HG03108 (cell line): ENCODE data around the gene ARRDC5.
"Not testable (repeated sequence)": the region's sequence is repeated elsewhere in the genome, so short reads cannot be mapped to it uniquely, and the experiment has no call there.

ENCODE experiments used
- ATAC-seq: cut with Tn5 transposase; IDR thresholded peaks from one replicate; pipeline ENCODE4 v1.9.1; 2021; ENCODE audit warnings: moderate library complexity; ENCODE audit not compliant: unreplicated experiment

ARRDC5 gene

GRCh38 chr19:4902796-4903195 is at the start of gene ARRDC5:
Gene ARRDC5, minus strand, starts transcription at chr19:4902896. Its CDS starts 71 bp downstream, at chr19:4902825.
- no peak for ATAC-seq

GRCh38 chr19:4951656-4952055 is 49.0 kb upstream of the ARRDC5 start:
- ATAC-seq: no peak

- ATAC-seq: not testable (repeated sequence)
These were observed 48.0 kb upstream of the ARRDC5 start for GRCh38 chr19:4950650-4951049.

- not testable (repeated sequence) for ATAC-seq
These were observed 39.0 kb upstream of the ARRDC5 start for GRCh38 chr19:4941638-4942169.

- ATAC-seq: no peak
These were observed 36.8 kb upstream of the ARRDC5 start for GRCh38 chr19:4939466-4939865.

- not testable (repeated sequence) for ATAC-seq
These were observed 35.8 kb upstream of the ARRDC5 start for GRCh38 chr19:4938461-4938860.

GRCh38 chr19:4937060-4937459 is 34.4 kb upstream of the ARRDC5 start:
- no peak for ATAC-seq

- ATAC-seq: no peak
These were observed 32.7 kb upstream of the ARRDC5 start for GRCh38 chr19:4935444-4935843.

- no peak for ATAC-seq
These were observed 30.8 kb upstream of the ARRDC5 start for GRCh38 chr19:4933528-4933927.

- ATAC-seq: no peak
These were observed 30.0 kb upstream of the ARRDC5 start for GRCh38 chr19:4932711-4933110.

- ATAC-seq: no peak
These were observed 28.0 kb upstream of the ARRDC5 start for GRCh38 chr19:4930664-4931063.

- ATAC-seq: no peak
These were observed 26.5 kb upstream of the ARRDC5 start for GRCh38 chr19:4929186-4929585.

- no peak for ATAC-seq
These were observed 20.6 kb upstream of the ARRDC5 start for GRCh38 chr19:4923276-4923747.

GRCh38 chr19:4922530-4923275 is 20.0 kb upstream of the ARRDC5 start:
- no peak for ATAC-seq

- peak; percentile 42 for ATAC-seq
These were observed 13.8 kb upstream of the ARRDC5 start for GRCh38 chr19:4916292-4917082.

GRCh38 chr19:4914736-4915501 is 12.2 kb upstream of the ARRDC5 start:
- ATAC-seq: no peak

GRCh38 chr19:4913996-4914735 is 11.5 kb upstream of the ARRDC5 start:
- no peak for ATAC-seq

GRCh38 chr19:4911786-4912672 is 9.3 kb upstream of the ARRDC5 start:
- ATAC-seq: no peak

GRCh38 chr19:4911314-4911713 is 8.6 kb upstream of the ARRDC5 start:
- no peak for ATAC-seq
